Endodermal cell (in vitro differentiated cells): ENCODE results near the gene INPP5B. TPM values are rescaled to one million over a fixed set of nuclear protein-coding genes. Genes with fewer than 3 reads are reported as not detected.

Experiments
- DNase-seq: peaks from one replicate; pipeline ENCODE4 v3.0.0-alpha.2; 2017
- H3K27ac ChIP-seq: 2 replicates; pipeline ENCODE4 v1.5.1; 2013; ENCODE audit warnings: mild to moderate bottlenecking, low read depth, low read length, moderate library complexity
- H3K27me3 ChIP-seq: 2 replicates; pipeline ENCODE4 v1.6.1; 2013; ENCODE audit warnings: mild to moderate bottlenecking, low read length, moderate library complexity; ENCODE audit not compliant: insufficient read depth, control insufficient read depth, poor library complexity, severe bottlenecking
- H3K36me3 ChIP-seq: 2 replicates; pipeline ENCODE4 v1.7.0; 2013; ENCODE audit warnings: mild to moderate bottlenecking, low read length, moderate library complexity; ENCODE audit not compliant: control insufficient read depth, insufficient read depth
- H3K4me1 ChIP-seq: one replicate; pipeline ENCODE4 v1.7.0; 2013; ENCODE audit warnings: low read length; ENCODE audit not compliant: control insufficient read depth, insufficient read depth
- H3K4me3 ChIP-seq: 2 replicates; pipeline ENCODE4 v1.5.1; 2013; ENCODE audit warnings: mild to moderate bottlenecking, low read length, moderate library complexity
- H3K9ac ChIP-seq: 2 replicates; pipeline ENCODE4 v1.6.1; 2013; ENCODE audit warnings: mild to moderate bottlenecking, low read length, moderate library complexity; ENCODE audit not compliant: poor library complexity, severe bottlenecking; ENCODE audit errors: extremely low read depth
- H3K9me3 ChIP-seq: 2 replicates; pipeline ENCODE4 v1.6.1; 2013; ENCODE audit warnings: mild to moderate bottlenecking, low read length, moderate library complexity; ENCODE audit not compliant: control insufficient read depth
- H3K27ac Mint-ChIP-seq: 2 replicates; pipeline ENCODE4 v1.8.0; 2020; ENCODE audit warnings: mixed read lengths
- H3K27me3 Mint-ChIP-seq: 2 replicates; pipeline ENCODE4 v1.8.0; 2021; ENCODE audit warnings: mild to moderate bottlenecking, mixed read lengths; ENCODE audit not compliant: insufficient read depth
- H3K36me3 Mint-ChIP-seq: 2 replicates; pipeline ENCODE4 v1.8.0; 2020; ENCODE audit warnings: low read depth, mixed read lengths
- H3K4me1 Mint-ChIP-seq: 2 replicates; pipeline ENCODE4 v1.8.0; 2020; ENCODE audit warnings: mixed read lengths
- H3K4me3 Mint-ChIP-seq: 2 replicates; pipeline ENCODE4 v1.8.0; 2020; ENCODE audit warnings: mild to moderate bottlenecking, moderate library complexity, mixed read lengths
- H3K9me3 Mint-ChIP-seq: 2 replicates; pipeline ENCODE4 v1.8.0; 2020; ENCODE audit warnings: mild to moderate bottlenecking, mixed read lengths
- WGBS, 2 experiments: methylation state at CpG; one replicate each; pipeline versions ENCODE4 v1.1.5 to v1.1.7; 2013; ENCODE audit warnings: missing lambda C conversion rate in 2 of 2, mixed read lengths in 1 of 2; ENCODE audit not compliant: insufficient coverage in 1 of 2, insufficient read length in 1 of 2; 5-methylcytosine and 5-hydroxymethylcytosine counted together
- total RNA-seq, 2 donors: library from RNA; stranded (reverse); fragmentation: NEBNext Ultra II Directional in 1 of 2; extraction: Animal tissue kit (Norgen Biotek cat#: 25700) in 1 of 2; gene quantifications; 2 replicates in 1 of 2; 3 replicates in 1 of 2; pipeline ENCODE4 v1.2.1, GENCODE V29; 2021
- TF ChIP-seq, protein P1 (sequence below): fragments of 200-600 bp; sonication (generic); conservative IDR thresholded peaks from 2 replicates; pipeline ENCODE4 v1.5.0; 2021; ENCODE audit warnings: antibody characterized with exemption, mild to moderate bottlenecking

INPP5B gene
- total RNA-seq, 2 donors from 2014 or later: 19.9 to 21.4 TPM

DNA sequence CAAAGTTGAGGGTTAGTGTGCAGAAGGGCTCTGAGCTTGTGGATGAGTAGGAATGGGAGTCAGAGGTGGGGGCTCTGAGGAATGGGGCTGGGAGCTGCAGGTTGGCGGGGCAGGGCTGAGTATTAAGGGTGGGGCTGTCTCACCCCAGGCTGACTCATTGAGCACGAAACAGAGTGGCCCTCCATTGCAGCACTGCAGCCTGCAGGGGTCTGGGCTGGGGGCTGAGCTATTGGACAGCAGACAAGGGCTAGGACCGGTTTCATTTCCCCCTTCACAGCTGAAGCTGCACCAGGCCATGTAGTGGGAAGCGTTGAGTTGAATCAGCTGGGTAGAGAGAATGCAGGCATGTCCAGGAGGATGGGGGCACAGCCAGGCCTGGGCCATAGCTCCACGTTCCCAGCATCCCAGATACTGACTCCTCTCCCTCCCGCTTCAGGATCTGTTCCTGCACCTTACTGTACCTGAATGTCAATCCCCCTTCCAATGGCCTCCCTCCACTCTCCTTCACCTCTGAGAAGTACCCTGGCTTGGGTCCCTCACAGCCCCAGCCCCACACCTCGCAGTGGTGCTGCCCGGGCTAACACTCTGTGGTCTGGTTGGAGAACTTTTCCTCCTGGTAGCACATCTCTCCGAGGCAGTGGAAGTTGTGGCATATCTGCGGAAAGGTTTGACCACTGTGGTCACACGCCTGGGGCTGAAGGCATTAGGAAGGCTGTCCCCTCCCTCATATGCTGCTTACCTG is 4.4 kb upstream of the INPP5B start:
- Histone ChIP-seq H3K9ac (no peak overlapping the region), H3K27ac (no peak overlapping the region), H3K9me3 (no peaks in the 10 kb centered on the region), H3K36me3 (no peaks in the 10 kb centered on the region), H3K4me1 (no peaks in the 10 kb centered on the region), H3K27me3 (no peaks in the 10 kb centered on the region), H3K4me3 (no peak overlapping the region)
- WGBS, 2 experiments: 86% methylated on average over 6 to 11 of the region's 11 CpGs
- Mint-ChIP-seq H3K9me3 (no peaks in the 10 kb centered on the region), H3K27ac (no peak overlapping the region), H3K27me3 (no peaks in the 10 kb centered on the region), H3K4me1 (peaks cover 8% of the 10 kb centered on the region), H3K36me3 (peaks cover 1% of the 10 kb centered on the region), H3K4me3 (no peak overlapping the region)
- DNase-seq: no peak
- TF ChIP-seq, protein P1, sequence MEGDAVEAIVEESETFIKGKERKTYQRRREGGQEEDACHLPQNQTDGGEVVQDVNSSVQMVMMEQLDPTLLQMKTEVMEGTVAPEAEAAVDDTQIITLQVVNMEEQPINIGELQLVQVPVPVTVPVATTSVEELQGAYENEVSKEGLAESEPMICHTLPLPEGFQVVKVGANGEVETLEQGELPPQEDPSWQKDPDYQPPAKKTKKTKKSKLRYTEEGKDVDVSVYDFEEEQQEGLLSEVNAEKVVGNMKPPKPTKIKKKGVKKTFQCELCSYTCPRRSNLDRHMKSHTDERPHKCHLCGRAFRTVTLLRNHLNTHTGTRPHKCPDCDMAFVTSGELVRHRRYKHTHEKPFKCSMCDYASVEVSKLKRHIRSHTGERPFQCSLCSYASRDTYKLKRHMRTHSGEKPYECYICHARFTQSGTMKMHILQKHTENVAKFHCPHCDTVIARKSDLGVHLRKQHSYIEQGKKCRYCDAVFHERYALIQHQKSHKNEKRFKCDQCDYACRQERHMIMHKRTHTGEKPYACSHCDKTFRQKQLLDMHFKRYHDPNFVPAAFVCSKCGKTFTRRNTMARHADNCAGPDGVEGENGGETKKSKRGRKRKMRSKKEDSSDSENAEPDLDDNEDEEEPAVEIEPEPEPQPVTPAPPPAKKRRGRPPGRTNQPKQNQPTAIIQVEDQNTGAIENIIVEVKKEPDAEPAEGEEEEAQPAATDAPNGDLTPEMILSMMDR: no peak

DNA sequence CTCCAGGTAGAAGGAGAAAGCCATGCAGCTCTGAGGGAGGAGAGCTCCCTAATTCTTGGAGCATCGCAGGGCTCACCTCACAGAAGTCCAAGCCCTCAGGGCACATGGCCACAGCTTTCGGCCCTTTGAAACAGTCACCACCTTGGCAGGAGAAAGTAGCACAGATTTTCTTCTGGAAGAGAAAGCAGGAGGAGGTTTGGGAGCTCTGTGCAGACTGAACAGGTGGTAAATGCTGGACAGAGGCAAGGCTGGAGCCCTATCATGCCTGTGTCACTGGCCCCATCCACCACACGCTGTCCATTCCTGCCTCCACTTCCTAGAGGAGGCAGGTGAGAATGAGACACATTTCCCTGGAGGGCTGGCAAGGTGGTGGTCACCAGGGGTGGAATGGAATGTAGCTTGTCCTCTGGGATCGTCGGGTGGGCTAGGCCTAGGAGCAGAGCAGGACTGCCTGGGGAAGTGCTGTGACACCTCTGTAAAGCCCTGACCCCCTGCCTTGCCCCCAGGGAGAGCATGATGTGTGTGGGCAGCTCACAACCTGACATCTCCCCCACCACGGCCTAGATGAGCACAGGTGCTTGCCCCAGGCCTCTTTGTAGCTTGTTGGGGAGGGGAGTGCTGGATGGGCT is 2.8 kb upstream of the INPP5B start:
- no peaks in the 10 kb centered on the region for H3K4me1 ChIP-seq
- Mint-ChIP-seq H3K9me3 (no peaks in the 10 kb centered on the region), H3K36me3 (no peaks in the 10 kb centered on the region), H3K4me1 (peaks cover 13% of the 10 kb centered on the region), H3K4me3 (no peak overlapping the region), H3K27ac (no peak overlapping the region), H3K27me3 (no peaks in the 10 kb centered on the region)
- no peak for DNase-seq
- H3K9ac ChIP-seq: no peak overlapping the region
- H3K27ac ChIP-seq: no peak overlapping the region
- TF ChIP-seq, protein P1: no peak
- H3K27me3 ChIP-seq: no peaks in the 10 kb centered on the region
- 74 to 80% methylated on average over 3 to 6 of the region's 6 CpGs for WGBS, 2 experiments
- no peaks in the 10 kb centered on the region for H3K9me3 ChIP-seq
- H3K4me3 ChIP-seq: no peak overlapping the region
- H3K36me3 ChIP-seq: no peaks in the 10 kb centered on the region

DNA sequence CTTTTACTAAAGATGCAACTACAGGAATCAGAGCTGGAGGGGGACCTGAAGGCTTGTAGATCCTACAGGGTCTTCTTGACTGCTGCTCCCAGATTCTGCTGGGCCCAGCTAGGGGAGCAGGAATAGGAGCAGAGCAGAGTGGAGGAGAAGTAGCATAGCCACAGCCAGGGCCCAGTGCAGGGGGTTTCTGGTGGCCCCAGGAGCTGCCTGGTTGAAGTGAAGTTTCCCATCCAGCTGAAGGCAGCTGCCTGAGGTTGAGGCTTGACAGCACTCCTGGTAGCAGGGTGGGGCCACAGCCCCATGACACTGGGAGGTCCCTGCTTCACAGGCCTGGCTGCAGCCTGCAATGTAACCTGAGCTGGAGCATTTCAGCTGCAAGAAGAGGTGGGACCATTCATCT is 2.0 kb upstream of the INPP5B start:
- Histone ChIP-seq H3K4me1 (no peaks in the 10 kb centered on the region), H3K36me3 (no peaks in the 10 kb centered on the region), H3K4me3 (no peak overlapping the region), H3K9ac (no peak overlapping the region), H3K27ac (no peak overlapping the region), H3K27me3 (no peaks in the 10 kb centered on the region), H3K9me3 (no peaks in the 10 kb centered on the region)
- Mint-ChIP-seq H3K9me3 (no peaks in the 10 kb centered on the region), H3K27ac (no peak overlapping the region), H3K36me3 (no peaks in the 10 kb centered on the region), H3K4me3 (no peak overlapping the region), H3K27me3 (no peaks in the 10 kb centered on the region), H3K4me1 (peaks cover 9% of the 10 kb centered on the region)
- DNase-seq: no peak
- TF ChIP-seq, protein P1: no peak
